BLaER1 treated with 17β-estradiol and CSF1 and Interleukin-3, amounts not matched to agents 10 nM and 100 nM (cell line): ENCODE data around the gene TTLL5.

ENCODE experiments used
- H3K27ac ChIP-seq, 11 experiments: shearing (Covaris generic); formaldehyde crosslinking; 2 replicates each; pipeline ENCODE4 v1.8.1; 2022
- H3K27me3 ChIP-seq, 11 experiments: shearing (Covaris generic); formaldehyde crosslinking; 2 replicates each; pipeline ENCODE4 v1.8.1; 2022
- H3K36me3 ChIP-seq, 11 experiments: shearing (Covaris generic); formaldehyde crosslinking; 2 replicates each; pipeline ENCODE4 v1.8.1; 2022
- H3K4me1 ChIP-seq, 10 experiments: shearing (Covaris generic); formaldehyde crosslinking; 2 replicates each; pipeline ENCODE4 v1.8.1; 2022
- H3K4me2 ChIP-seq, 11 experiments: shearing (Covaris generic); formaldehyde crosslinking; 2 replicates each; pipeline ENCODE4 v1.8.1; 2022
- H3K4me3 ChIP-seq, 10 experiments: shearing (Covaris generic); formaldehyde crosslinking; 2 replicates each; pipeline ENCODE4 v1.8.1; 2022
- H3K9ac ChIP-seq, 11 experiments: shearing (Covaris generic); formaldehyde crosslinking; 2 replicates each; pipeline ENCODE4 v1.8.1; 2022
- H3K9me3 ChIP-seq, 11 experiments: shearing (Covaris generic); formaldehyde crosslinking; replicated peaks in 1 of 11; 2 replicates each; pipeline ENCODE4 v1.8.1; 2022
- H4K20me1 ChIP-seq, 11 experiments: shearing (Covaris generic); formaldehyde crosslinking; 2 replicates each; pipeline ENCODE4 v1.8.1; 2022
- Cebpa-rat ChIP-seq, 11 experiments: shearing (Covaris generic); IDR thresholded peaks; 2 replicates each; pipeline ENCODE4 v1.8.1; 2022

Gene TTLL5, protein sequence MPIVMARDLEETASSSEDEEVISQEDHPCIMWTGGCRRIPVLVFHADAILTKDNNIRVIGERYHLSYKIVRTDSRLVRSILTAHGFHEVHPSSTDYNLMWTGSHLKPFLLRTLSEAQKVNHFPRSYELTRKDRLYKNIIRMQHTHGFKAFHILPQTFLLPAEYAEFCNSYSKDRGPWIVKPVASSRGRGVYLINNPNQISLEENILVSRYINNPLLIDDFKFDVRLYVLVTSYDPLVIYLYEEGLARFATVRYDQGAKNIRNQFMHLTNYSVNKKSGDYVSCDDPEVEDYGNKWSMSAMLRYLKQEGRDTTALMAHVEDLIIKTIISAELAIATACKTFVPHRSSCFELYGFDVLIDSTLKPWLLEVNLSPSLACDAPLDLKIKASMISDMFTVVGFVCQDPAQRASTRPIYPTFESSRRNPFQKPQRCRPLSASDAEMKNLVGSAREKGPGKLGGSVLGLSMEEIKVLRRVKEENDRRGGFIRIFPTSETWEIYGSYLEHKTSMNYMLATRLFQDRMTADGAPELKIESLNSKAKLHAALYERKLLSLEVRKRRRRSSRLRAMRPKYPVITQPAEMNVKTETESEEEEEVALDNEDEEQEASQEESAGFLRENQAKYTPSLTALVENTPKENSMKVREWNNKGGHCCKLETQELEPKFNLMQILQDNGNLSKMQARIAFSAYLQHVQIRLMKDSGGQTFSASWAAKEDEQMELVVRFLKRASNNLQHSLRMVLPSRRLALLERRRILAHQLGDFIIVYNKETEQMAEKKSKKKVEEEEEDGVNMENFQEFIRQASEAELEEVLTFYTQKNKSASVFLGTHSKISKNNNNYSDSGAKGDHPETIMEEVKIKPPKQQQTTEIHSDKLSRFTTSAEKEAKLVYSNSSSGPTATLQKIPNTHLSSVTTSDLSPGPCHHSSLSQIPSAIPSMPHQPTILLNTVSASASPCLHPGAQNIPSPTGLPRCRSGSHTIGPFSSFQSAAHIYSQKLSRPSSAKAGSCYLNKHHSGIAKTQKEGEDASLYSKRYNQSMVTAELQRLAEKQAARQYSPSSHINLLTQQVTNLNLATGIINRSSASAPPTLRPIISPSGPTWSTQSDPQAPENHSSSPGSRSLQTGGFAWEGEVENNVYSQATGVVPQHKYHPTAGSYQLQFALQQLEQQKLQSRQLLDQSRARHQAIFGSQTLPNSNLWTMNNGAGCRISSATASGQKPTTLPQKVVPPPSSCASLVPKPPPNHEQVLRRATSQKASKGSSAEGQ (N-terminal part only)

DNA sequence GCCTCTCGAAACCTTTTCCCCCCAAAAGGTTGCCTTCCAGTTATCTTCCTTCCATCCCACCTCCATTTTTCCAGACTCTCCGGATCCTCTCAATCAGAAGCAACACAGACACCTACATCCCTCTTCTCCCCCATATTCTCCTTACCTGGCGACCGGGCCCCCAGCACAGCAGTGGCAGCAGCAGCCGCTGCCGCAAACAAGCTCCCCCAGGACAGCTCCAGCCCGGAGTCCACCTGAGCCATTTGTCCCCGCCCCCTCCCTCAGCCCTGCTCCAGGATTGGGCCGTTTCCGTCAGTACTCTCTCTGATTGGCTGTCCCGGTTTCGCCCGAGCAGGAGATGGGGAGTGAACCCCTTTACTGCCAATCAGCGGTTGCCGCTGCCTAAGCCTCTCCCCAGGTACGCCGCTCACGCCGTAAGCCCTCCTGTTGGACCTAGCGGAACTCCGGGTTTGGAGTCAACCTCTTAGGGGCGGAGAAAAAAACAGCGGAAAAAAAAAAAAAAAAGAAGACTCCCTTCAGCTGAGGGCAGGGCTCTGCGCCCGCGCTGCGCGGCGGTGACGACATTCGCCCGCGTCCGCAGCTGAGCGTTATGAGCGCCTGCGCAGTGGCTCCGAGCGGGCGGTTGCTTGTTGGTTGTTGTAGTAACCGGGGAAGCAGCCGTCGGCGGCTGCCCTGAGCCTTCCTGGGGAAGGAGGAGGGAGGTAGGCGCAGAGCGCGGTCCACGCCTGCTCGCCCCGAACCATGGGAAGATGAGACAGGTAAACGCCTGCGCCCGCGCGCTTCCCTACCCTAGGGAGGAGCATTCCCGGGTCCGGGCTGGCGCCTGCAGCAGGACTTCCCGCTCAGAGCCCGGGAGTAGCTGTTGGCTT, at the start of gene TTLL5, which contains the start of gene ERG28:
TSS of gene TTLL5 (plus strand) at position 617 of the 869 bp plus-strand sequence. CDS start 1,904 bp downstream, outside the sequence.
TSS of gene ERG28 (minus strand) at position 247 of the 869 bp plus-strand sequence. CDS start 3,374 bp downstream, outside the sequence.
- H3K4me1 ChIP-seq, result peaks cover 19 to 26% (median 23%) of the 10 kb centered on the region in 10 experiments
- peaks cover 12 to 46% (median 36%) of the 10 kb centered on the region in 11 experiments; a peak in 20 of 22 replicates for H3K36me3 ChIP-seq
- peak within 1 kb of the TSS; percentile 74 to 85 (median 80) for H3K9ac ChIP-seq
- no peaks in the 10 kb centered on the region for H3K27me3 ChIP-seq
- peaks cover 0 to 9% (median 0%) of the 10 kb centered on the region in 11 experiments; a peak in 1 of 22 replicates for H4K20me1 ChIP-seq
- peak within 1 kb of the TSS; percentile 77 to 94 (median 87) for H3K4me2 ChIP-seq
- peak within 1 kb of the TSS; percentile 43 to 86 (median 65); a peak in 21 of 22 replicates for H3K27ac ChIP-seq
- H3K4me3 ChIP-seq, result peak within 1 kb of the TSS; percentile 83 to 98 (median 94)
- TF ChIP-seq Cebpa-rat (IDR thresholded peaks at IDR 0.05), result no peak
- H3K9me3 ChIP-seq, result no peaks in the 10 kb centered on the region

DNA sequence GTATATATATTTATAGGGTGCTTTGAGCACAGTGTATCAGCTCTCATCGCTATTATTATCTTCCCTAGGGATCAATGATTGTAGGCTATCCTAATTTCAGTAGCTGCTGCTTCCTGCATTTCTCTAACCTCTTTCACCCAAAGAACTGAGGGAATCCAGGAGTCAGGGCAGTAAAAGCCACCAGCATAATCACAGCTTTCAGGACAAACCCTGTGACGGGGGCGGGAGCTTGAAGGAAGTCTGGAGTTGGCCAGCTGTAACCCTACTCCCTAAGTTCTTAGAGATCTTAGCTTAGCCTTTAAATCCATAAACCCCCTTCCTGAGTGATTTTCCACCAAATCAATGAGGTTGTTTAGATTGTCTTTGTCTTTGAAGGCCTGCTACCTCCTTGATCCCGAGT, 48.9 kb upstream of the TTLL5 start:
- Histone ChIP-seq H3K27me3 (no peaks in the 10 kb centered on the region), H3K36me3 (peaks cover 0 to 21% (median 0%) of the 10 kb centered on the region in 11 experiments; a peak in 4 of 22 replicates), H3K9me3 (peaks cover 13 to 49% (median 24%) of the 10 kb centered on the region in 11 experiments), H3K4me1 (peaks cover 7 to 98% (median 17%) of the 10 kb centered on the region in 10 experiments; a peak in 19 of 20 replicates), H3K9ac (peak overlapping the region in 1 of 11 experiments; percentile 3; a peak in 1 of 22 replicates), H4K20me1 (no peaks in the 10 kb centered on the region), H3K27ac (peak overlapping the region in 2 of 11 experiments; percentile 16 to 29; a peak in 1 of 22 replicates), H3K4me2 (peak overlapping the region in 2 of 11 experiments; percentile 83 to 85; a peak in 4 of 22 replicates), H3K4me3 (no peak overlapping the region)
- no peak for TF ChIP-seq Cebpa-rat (IDR thresholded peaks at IDR 0.05)

DNA sequence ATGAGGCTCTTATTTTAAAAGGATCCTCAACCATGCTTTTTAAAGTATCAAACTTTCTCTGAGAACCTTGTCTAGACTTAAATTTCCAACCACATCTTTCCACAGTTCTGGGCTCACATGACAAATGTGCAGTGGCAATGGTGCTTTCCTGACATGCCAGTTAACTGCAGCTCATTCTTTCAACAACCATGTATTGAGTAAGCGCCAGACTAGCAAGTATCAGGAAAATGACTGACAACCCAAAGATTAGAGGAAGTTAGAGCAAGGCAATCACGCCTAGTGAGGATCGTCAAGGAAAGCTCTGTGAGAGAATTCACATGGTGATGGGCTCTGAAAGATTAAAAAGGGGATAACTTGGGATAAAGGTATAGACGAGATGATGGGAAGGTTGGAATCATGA, 46.9 kb upstream of the TTLL5 start:
- no peaks in the 10 kb centered on the region for H3K27me3 ChIP-seq
- H3K4me2 ChIP-seq, result peak overlapping the region in 6 of 11 experiments; percentile 72 to 85 (median 82); a peak in 9 of 22 replicates
- 0 out of 22 replicates have a peak, but pooled peaks cover 0 to 3% (median 0%) of the 10 kb centered on the region in 11 experiments for H3K36me3 ChIP-seq
- TF ChIP-seq Cebpa-rat (IDR thresholded peaks at IDR 0.05), result no peak
- peaks cover 0 to 29% (median 7%) of the 10 kb centered on the region in 11 experiments; a peak in 10 of 22 replicates for H3K9me3 ChIP-seq
- peak overlapping the region in 7 of 11 experiments; percentile 27 to 89 (median 73); a peak in 12 of 22 replicates for H3K27ac ChIP-seq
- peaks cover 7 to 95% (median 17%) of the 10 kb centered on the region in 10 experiments; a peak in 19 of 20 replicates for H3K4me1 ChIP-seq
- peak overlapping the region in 2 of 11 experiments; percentile 44 to 61; a peak in 2 of 22 replicates for H3K9ac ChIP-seq
- H4K20me1 ChIP-seq, result no peaks in the 10 kb centered on the region
- no peak overlapping the region for H3K4me3 ChIP-seq

DNA sequence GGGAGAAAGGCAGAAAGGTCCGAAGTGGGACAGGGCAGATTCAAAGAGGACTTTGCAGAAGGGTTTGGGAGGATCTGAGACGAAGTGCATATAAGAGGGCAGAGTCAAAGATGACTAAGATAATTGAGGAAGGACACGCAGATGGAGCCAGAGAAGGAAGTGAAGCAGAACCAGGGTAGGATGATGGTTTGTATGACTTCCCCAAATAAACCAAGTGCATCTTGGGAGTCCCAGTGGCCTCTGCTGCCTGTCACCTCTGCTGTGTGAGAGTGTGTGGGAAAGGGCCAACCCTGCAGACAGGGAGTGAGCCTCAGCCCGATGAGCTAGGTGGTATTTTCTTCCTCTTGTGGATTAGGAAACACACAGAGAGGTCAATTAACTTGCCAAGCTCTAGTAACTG, 45.8 kb upstream of the TTLL5 start:
- no peaks in the 10 kb centered on the region for H3K27me3 ChIP-seq
- H3K27ac ChIP-seq, result peak overlapping the region in 9 of 11 experiments; percentile 27 to 89 (median 69); a peak in 16 of 22 replicates
- H3K4me1 ChIP-seq, result peaks cover 7 to 95% (median 15%) of the 10 kb centered on the region in 10 experiments; a peak in 19 of 20 replicates
- 0 out of 22 replicates have a peak, but pooled peaks cover 0 to 3% (median 0%) of the 10 kb centered on the region in 11 experiments for H3K36me3 ChIP-seq
- H3K9me3 ChIP-seq, result peaks cover 0 to 25% (median 5%) of the 10 kb centered on the region in 11 experiments; a peak in 8 of 22 replicates
- peak overlapping the region in 5 of 11 experiments; percentile 12 to 66 (median 44); a peak in 5 of 22 replicates for H3K9ac ChIP-seq
- peak overlapping the region; percentile 2 to 85 (median 72); a peak in 19 of 22 replicates for H3K4me2 ChIP-seq
- peak overlapping the region in 1 of 10 experiments; percentile 11; a peak in 1 of 20 replicates for H3K4me3 ChIP-seq
- no peaks in the 10 kb centered on the region for H4K20me1 ChIP-seq
- no peak for TF ChIP-seq Cebpa-rat (IDR thresholded peaks at IDR 0.05)

DNA sequence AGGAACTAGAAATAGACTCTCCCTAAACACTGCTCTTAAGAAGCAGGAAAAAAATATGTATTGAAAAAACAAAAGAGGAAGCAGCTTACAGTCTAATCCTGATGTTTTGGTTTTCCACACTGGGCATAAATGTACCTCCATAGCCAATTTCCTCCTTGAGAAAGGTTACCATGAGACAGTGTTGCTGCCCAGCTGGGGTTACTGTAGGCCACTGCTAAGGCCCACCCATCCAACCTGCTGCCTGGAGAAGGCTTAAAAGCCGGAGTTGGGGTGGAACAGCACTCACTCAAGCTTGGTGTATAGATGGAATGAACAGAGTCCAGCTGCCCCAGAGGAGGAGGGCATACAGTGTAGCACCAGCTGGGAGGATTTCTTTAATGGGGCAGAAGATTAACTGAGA, 41.5 kb upstream of the TTLL5 start:
- Histone ChIP-seq H3K27ac (peak overlapping the region in 2 of 11 experiments; percentile 48 to 63; a peak in 4 of 22 replicates), H3K9me3 (peaks cover 0 to 5% (median 0%) of the 10 kb centered on the region in 11 experiments; a peak in 7 of 22 replicates), H3K9ac (peak overlapping the region in 1 of 11 experiments; percentile 41; a peak in 1 of 22 replicates), H3K4me1 (peaks cover 9 to 66% (median 20%) of the 10 kb centered on the region in 10 experiments), H3K4me2 (peak overlapping the region in 2 of 11 experiments; percentile 70 to 80; a peak in 4 of 22 replicates), H3K36me3 (peaks cover 0 to 7% (median 0%) of the 10 kb centered on the region in 11 experiments; a peak in 2 of 22 replicates), H4K20me1 (no peaks in the 10 kb centered on the region), H3K4me3 (no peak overlapping the region), H3K27me3 (no peaks in the 10 kb centered on the region)
- no peak for TF ChIP-seq Cebpa-rat (IDR thresholded peaks at IDR 0.05)

DNA sequence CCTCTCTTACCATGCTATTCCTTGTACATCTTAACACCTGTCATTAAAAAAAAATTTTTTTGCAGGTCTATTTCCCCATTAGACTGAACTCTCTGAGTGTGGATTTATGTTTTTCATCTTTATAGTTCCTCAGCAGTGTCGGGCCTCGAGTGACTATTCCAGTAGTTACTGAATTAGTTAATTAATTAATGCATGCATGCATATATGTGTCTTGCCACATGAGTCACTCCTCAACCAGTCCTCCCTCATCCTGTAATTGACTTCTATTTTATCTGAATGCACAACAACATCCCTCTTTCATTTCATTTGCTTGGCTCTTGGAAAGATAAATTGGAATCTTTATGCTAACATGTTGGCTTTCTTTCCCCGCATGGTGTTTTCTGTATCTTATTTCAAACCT, 36.0 kb upstream of the TTLL5 start:
- no peak overlapping the region for H3K4me3 ChIP-seq
- peaks cover 0 to 16% (median 8%) of the 10 kb centered on the region in 10 experiments; a peak in 16 of 20 replicates for H3K4me1 ChIP-seq
- peaks cover 0 to 6% (median 0%) of the 10 kb centered on the region in 11 experiments; a peak in 1 of 22 replicates for H4K20me1 ChIP-seq
- H3K9ac ChIP-seq, result no peak overlapping the region
- TF ChIP-seq Cebpa-rat (IDR thresholded peaks at IDR 0.05), result no peak
- H3K27me3 ChIP-seq, result no peaks in the 10 kb centered on the region
- no peak overlapping the region for H3K27ac ChIP-seq
- H3K36me3 ChIP-seq, result peaks cover 0 to 30% (median 0%) of the 10 kb centered on the region in 11 experiments; a peak in 2 of 22 replicates
- H3K9me3 ChIP-seq, result no peaks in the 10 kb centered on the region
- no peak overlapping the region for H3K4me2 ChIP-seq

DNA sequence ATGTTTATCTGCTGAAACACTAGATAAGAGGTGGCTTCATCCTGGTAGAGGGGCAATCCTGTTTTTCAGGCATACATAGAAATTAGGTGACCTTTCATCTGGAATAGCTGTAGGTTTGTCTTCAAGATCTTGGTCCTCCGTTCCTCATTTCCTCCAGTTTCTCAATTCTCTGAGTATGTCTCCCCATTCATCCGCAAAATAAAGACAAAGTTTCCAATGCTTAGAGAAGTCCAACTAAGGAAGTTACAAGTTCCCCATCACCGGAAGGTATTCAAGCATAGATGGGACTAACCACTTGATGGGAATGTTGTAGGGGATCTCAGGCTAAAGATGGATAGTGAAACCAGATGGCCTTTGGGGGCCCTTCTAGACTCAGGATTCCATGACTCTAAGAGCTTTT, 34.6 kb upstream of the TTLL5 start:
- Histone ChIP-seq H3K4me2 (no peak overlapping the region), H3K9me3 (no peaks in the 10 kb centered on the region), H3K9ac (no peak overlapping the region), H4K20me1 (peaks cover 0 to 6% (median 0%) of the 10 kb centered on the region in 11 experiments; a peak in 2 of 22 replicates), H3K36me3 (peaks cover 0 to 30% (median 0%) of the 10 kb centered on the region in 11 experiments; a peak in 3 of 22 replicates), H3K4me3 (no peak overlapping the region), H3K4me1 (peaks cover 0 to 10% (median 8%) of the 10 kb centered on the region in 10 experiments; a peak in 16 of 20 replicates), H3K27ac (no peak overlapping the region), H3K27me3 (no peaks in the 10 kb centered on the region)
- TF ChIP-seq Cebpa-rat (IDR thresholded peaks at IDR 0.05), result no peak
